Endothelial cell (in vitro differentiated cells): ENCODE data around the gene LENG9. TPM values are rescaled to one million over a fixed set of nuclear protein-coding genes. Genes with fewer than 3 reads are reported as not detected.

Experiments used
- DNase-seq: peaks from one replicate; pipeline ENCODE4 v3.0.0; 2021; ENCODE audit warnings: low spot score
- H3K27ac Mint-ChIP-seq: one replicate; pipeline ENCODE4 v1.8.0; 2021; ENCODE audit warnings: mixed read lengths, inconsistent platforms; ENCODE audit not compliant: unreplicated experiment
- H3K27me3 Mint-ChIP-seq: one replicate; pipeline ENCODE4 v1.8.0; 2021; ENCODE audit warnings: mild to moderate bottlenecking, moderate library complexity, mixed read lengths, inconsistent platforms; ENCODE audit not compliant: unreplicated experiment
- H3K36me3 Mint-ChIP-seq: one replicate; pipeline ENCODE4 v1.8.0; 2021; ENCODE audit warnings: mild to moderate bottlenecking, low read depth, mixed read lengths, inconsistent platforms; ENCODE audit not compliant: unreplicated experiment
- H3K4me1 Mint-ChIP-seq: one replicate; pipeline ENCODE4 v1.8.0; 2021; ENCODE audit warnings: mild to moderate bottlenecking, mixed read lengths, inconsistent platforms; ENCODE audit not compliant: unreplicated experiment
- H3K4me3 Mint-ChIP-seq: one replicate; pipeline ENCODE4 v1.8.0; 2021; ENCODE audit warnings: mild to moderate bottlenecking, mixed read lengths, inconsistent platforms; ENCODE audit not compliant: unreplicated experiment
- H3K9me3 Mint-ChIP-seq: one replicate; pipeline ENCODE4 v1.8.0; 2021; ENCODE audit warnings: mixed read lengths, inconsistent platforms; ENCODE audit not compliant: unreplicated experiment
- CTCF ChIP-seq: fragments of 200-600 bp; sonication (generic); IDR thresholded peaks from one replicate; pipeline ENCODE4 v1.5.0; 2021; ENCODE audit warnings: antibody characterized with exemption; ENCODE audit not compliant: unreplicated experiment
- total RNA-seq: library from RNA; stranded (reverse); fragmentation: NEBNext Ultra II Directional; extraction: Animal tissue kit (Norgen Biotek cat#: 25700); gene quantifications from one replicate; pipeline ENCODE4 v1.2.1, GENCODE V29; 2021; ENCODE audit not compliant: unreplicated experiment

LENG9 gene
- total RNA-seq, 1 donor from 2014 or later = 3.4 TPM

GRCh38 chr19:54430306-54431254 is 33.0 kb downstream of the LENG9 start:
- Mint-ChIP-seq H3K36me3 (no peaks in the 10 kb centered on the region), H3K27me3 (peaks cover 8% of the 10 kb centered on the region), H3K4me3 (no peak overlapping the region), H3K27ac (no peak overlapping the region), H3K4me1 (peaks cover 7% of the 10 kb centered on the region), H3K9me3 (no peaks in the 10 kb centered on the region)
- peak; percentile 83 for DNase-seq
- TF ChIP-seq CTCF = no peak

- TF ChIP-seq CTCF = no peak
- Mint-ChIP-seq H3K27me3 (peaks cover 8% of the 10 kb centered on the region), H3K27ac (no peak overlapping the region), H3K4me1 (peaks cover 7% of the 10 kb centered on the region), H3K36me3 (no peaks in the 10 kb centered on the region), H3K9me3 (no peaks in the 10 kb centered on the region), H3K4me3 (no peak overlapping the region)
- DNase-seq = no peak
Observed at GRCh38 chr19:54429545-54430227, 33.9 kb downstream of the LENG9 start.

- Mint-ChIP-seq H3K36me3 (no peaks in the 10 kb centered on the region), H3K4me1 (peaks cover 7% of the 10 kb centered on the region)
- DNase-seq = no peak
Observed at GRCh38 chr19:54429176-54429495, 34.4 kb downstream of the LENG9 start.

GRCh38 chr19:54428323-54429175 is 35.0 kb downstream of the LENG9 start:
- Mint-ChIP-seq H3K27ac (no peak overlapping the region), H3K27me3 (peaks cover 8% of the 10 kb centered on the region), H3K9me3 (no peaks in the 10 kb centered on the region), H3K4me3 (no peak overlapping the region), H3K4me1 (peaks cover 5% of the 10 kb centered on the region), H3K36me3 (no peaks in the 10 kb centered on the region)
- TF ChIP-seq CTCF = no peak
- DNase-seq = no peak

More at GRCh38 chr19:54429176-54429495, 34.4 kb downstream of the LENG9 start:
- Mint-ChIP-seq H3K27ac (no peak overlapping the region), H3K9me3 (no peaks in the 10 kb centered on the region), H3K4me3 (no peak overlapping the region), H3K27me3 (peaks cover 8% of the 10 kb centered on the region)
- no peak for TF ChIP-seq CTCF
